ENCODE results near the gene GALNS. TPM values are rescaled to one million over a fixed set of nuclear protein-coding genes. Genes with fewer than 3 reads are reported as not detected.

Gene GALNS
- total and polyA plus RNA-seq, 2 experiments from 2014 or later = 19.6 to 53.5 TPM

DNA sequence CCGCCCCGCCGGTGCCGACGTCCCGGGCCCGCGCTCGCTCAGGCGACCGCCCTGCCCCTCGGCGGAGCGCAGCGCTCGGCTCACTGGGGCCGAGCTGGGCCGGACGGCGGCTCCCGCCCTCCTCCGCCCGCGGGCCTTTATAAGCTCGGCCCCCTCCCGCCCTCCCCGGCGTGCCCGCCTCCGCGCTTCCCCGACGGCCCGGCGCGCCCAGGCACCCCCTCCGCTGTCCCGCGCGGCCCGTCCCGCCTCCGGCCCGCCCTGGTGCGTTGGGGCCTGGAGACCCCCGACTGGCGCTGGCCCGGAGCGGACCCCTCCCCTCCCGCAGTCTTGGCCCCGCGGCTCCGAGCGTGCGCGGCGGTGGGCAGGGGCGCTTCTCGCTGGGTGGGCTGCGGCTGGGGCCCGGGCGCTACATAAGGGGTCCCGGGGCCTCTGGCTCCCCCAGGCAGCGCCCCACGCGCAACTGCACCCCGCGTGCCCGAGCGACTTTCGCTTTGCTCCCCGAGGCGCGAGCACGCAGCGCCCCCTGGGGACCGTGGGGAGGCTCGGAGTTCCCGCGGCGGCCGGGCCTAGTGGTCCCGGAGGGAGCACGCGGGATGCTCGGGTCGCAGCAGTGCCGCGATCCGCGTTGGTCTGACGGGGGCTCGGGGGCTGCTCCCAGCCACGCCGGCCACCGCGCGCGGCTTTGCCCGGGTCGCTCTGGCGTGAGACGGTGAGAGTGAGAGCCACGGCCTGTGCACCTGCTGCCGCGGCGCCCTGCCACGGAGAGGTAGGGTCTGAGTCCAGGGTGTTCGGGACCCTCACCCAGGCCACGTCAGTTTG, 71.4 kb downstream of the GALNS start, which contains the start of gene PIEZO1:
PIEZO1 (minus strand) TSS at position 115 of the 819 bp plus-strand sequence. CDS start 256 bp downstream, outside the sequence.
- Histone ChIP-seq H3K9me2 (replicated peaks; ENCODE audit: insufficient read depth) (no peaks in the 10 kb centered on the region), H3K79me2 (peaks cover 39% of the 10 kb centered on the region), H3K9me3 (ENCODE audit: low read depth) (no peaks in the 10 kb centered on the region), H3K4me2 (peak within 1 kb of the TSS; percentile 87), H3K27ac (peak within 1 kb of the TSS; percentile 73), H3K4me1 (ENCODE audit: insufficient read depth) (peaks cover 32% of the 10 kb centered on the region), H3K27me3 (no peaks in the 10 kb centered on the region), H3K4me3 (peak within 1 kb of the TSS; percentile 93), H4K20me1 (ENCODE audit: insufficient read depth, poor library complexity, severe bottlenecking) (peaks cover 11% of the 10 kb centered on the region), H2AFZ (peak within 1 kb of the TSS; percentile 66), H3K36me3 (replicated peaks; ENCODE audit: insufficient read depth, low read depth) (no peaks in the 10 kb centered on the region)
- no peak for TF ChIP-seq EZH2 (IDR thresholded peaks at IDR 0.05; ENCODE audit: borderline replicate concordance)
- peak; percentile 93 for TF ChIP-seq CTCF (IDR thresholded peaks at IDR 0.05; ENCODE audit: poor library complexity)
- WGBS (ENCODE audit: low lambda C conversion rate, missing lambda C conversion rate) = 12% methylated on average over 66 of the region's 110 CpGs
- DNase-seq (ENCODE audit: low spot score) = peak; percentile 88

GRCh38 chr16:88784856-88785105, 72.0 kb downstream of the GALNS start:
- TF ChIP-seq EZH2phosphoT487 (IDR thresholded peaks at IDR 0.05; ENCODE audit: low read depth, severe bottlenecking, unreplicated experiment) (no peak), EZH2 (IDR thresholded peaks at IDR 0.05; ENCODE audit: borderline replicate concordance) (no peak), CTCF (IDR thresholded peaks at IDR 0.05; ENCODE audit: poor library complexity) (no peak)
- Histone ChIP-seq H3K4me1 (ENCODE audit: insufficient read depth) (peaks cover 37% of the 10 kb centered on the region), H3K4me2 (peak overlapping the region; percentile 87)

GRCh38 chr16:88784074-88784855, 72.5 kb downstream of the GALNS start:
- H3K4me2 ChIP-seq = peak overlapping the region; percentile 87
- 13% methylated on average over 10 of the region's 74 CpGs for WGBS (ENCODE audit: low lambda C conversion rate, missing lambda C conversion rate)
- H2AFZ ChIP-seq = peak overlapping the region; percentile 66
- no peaks in the 10 kb centered on the region for H3K9me3 ChIP-seq (ENCODE audit: low read depth)
- peaks cover 42% of the 10 kb centered on the region for H3K4me1 ChIP-seq (ENCODE audit: insufficient read depth)
- peaks cover 15% of the 10 kb centered on the region for H4K20me1 ChIP-seq (ENCODE audit: insufficient read depth, poor library complexity, severe bottlenecking)
- TF ChIP-seq CTCF (IDR thresholded peaks at IDR 0.05; ENCODE audit: poor library complexity) (peak; percentile 50), EZH2 (IDR thresholded peaks at IDR 0.05; ENCODE audit: borderline replicate concordance) (no peak), EZH2phosphoT487 (IDR thresholded peaks at IDR 0.05; ENCODE audit: low read depth, severe bottlenecking, unreplicated experiment) (no peak)
- no peaks in the 10 kb centered on the region for H3K9me2 ChIP-seq (replicated peaks; ENCODE audit: insufficient read depth)
- H3K4me3 ChIP-seq = peak overlapping the region; percentile 93
- H3K27me3 ChIP-seq = no peaks in the 10 kb centered on the region
- peak overlapping the region; percentile 73 for H3K27ac ChIP-seq
- peaks cover 49% of the 10 kb centered on the region for H3K79me2 ChIP-seq
- no peaks in the 10 kb centered on the region for H3K36me3 ChIP-seq (replicated peaks; ENCODE audit: insufficient read depth, low read depth)
- DNase-seq (ENCODE audit: low spot score) = peak; percentile 89

More at GRCh38 chr16:88784856-88785105, 72.0 kb downstream of the GALNS start:
- H2AFZ ChIP-seq = peak overlapping the region; percentile 66
- DNase-seq (ENCODE audit: low spot score) = no peak
- no peaks in the 10 kb centered on the region for H3K27me3 ChIP-seq
- H3K9me3 ChIP-seq (ENCODE audit: low read depth) = no peaks in the 10 kb centered on the region
- peak overlapping the region; percentile 73 for H3K27ac ChIP-seq
- H4K20me1 ChIP-seq (ENCODE audit: insufficient read depth, poor library complexity, severe bottlenecking) = peaks cover 11% of the 10 kb centered on the region
- H3K79me2 ChIP-seq = peaks cover 44% of the 10 kb centered on the region
- 2% methylated on average over 18 of the region's 32 CpGs for WGBS (ENCODE audit: low lambda C conversion rate, missing lambda C conversion rate)
- H3K36me3 ChIP-seq (replicated peaks; ENCODE audit: insufficient read depth, low read depth) = no peaks in the 10 kb centered on the region
- H3K9me2 ChIP-seq (replicated peaks; ENCODE audit: insufficient read depth) = no peaks in the 10 kb centered on the region
- peak overlapping the region; percentile 93 for H3K4me3 ChIP-seq
